HG03196 (cell line): ENCODE measurements around the gene CCDC17.

Experiments
- ATAC-seq: cut with Tn5 transposase; IDR thresholded peaks from one replicate; pipeline ENCODE4 v1.9.1; 2021; ENCODE audit not compliant: unreplicated experiment

The CCDC17 gene

GRCh38 chr1:45584351-45585109, 39.3 kb downstream of the CCDC17 start:
- peak; percentile 36 for ATAC-seq

GRCh38 chr1:45583666-45584350, 40.0 kb downstream of the CCDC17 start, which contains the start of gene NASP:
Gene NASP (plus strand): TSS chr1:45584041. CDS start chr1:45584147, 106 bp downstream.
- ATAC-seq = peak; percentile 59

DNA sequence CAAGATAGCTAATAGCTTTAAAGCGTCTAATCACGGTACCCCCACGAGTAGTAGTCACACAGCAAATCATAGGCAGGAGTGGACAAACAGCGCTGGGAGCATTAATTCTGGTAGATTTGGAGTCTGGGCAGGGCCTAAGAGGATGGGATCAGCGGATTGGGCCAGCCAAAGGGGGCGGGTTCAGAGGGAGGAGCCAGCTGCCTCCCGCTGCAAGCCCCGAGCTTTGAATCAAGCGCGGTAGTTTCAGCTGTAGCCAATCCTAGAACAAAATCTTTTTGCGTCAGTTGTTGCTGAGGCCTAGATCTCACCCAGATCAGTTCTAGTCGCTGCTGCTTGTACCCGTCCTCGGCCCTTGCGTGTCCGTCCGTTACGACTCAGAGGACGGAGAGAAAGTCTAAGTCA, 40.6 kb downstream of the CCDC17 start:
- peak; percentile 75 for ATAC-seq

GRCh38 chr1:45574105-45574626, 49.7 kb downstream of the CCDC17 start:
- ATAC-seq = no peak

DNA sequence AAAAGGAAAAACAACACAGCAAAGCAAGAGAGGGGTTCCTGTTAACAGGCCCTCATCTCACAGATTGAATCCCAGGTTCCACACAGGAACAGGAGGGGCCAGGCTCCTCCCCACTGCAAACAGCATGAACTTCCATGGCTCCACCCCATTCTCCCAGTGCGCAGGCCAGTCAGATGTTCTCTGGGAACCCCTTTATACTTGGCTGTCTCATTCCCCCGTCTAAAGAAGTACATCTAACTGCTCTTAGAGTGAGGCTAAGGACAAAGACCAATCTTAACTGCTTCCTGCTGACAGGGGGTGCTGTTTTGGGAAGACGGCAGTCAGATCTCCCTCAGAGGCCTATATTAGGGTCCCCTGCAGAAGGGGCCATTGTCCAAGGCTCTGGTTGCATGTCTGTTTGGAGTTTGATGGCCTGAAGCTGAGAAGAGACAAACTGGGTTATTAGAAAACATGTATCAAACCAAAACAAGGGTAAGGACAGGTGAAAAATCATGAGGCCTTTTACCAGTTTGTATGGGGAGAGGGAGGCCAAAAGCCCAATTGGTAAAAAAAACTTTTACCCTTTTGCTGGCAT, 50.5 kb downstream of the CCDC17 start:
- ATAC-seq = no peak

GRCh38 chr1:45570631-45571030, 53.2 kb downstream of the CCDC17 start:
- ATAC-seq = no peak
